ENCODE results near the gene NMRAL1. TPM values are rescaled to one million over a fixed set of nuclear protein-coding genes. Genes with fewer than 3 reads are reported as not detected.

Gene NMRAL1
- total RNA-seq, 1 donor from 2014 or later = 25.1 TPM

DNA sequence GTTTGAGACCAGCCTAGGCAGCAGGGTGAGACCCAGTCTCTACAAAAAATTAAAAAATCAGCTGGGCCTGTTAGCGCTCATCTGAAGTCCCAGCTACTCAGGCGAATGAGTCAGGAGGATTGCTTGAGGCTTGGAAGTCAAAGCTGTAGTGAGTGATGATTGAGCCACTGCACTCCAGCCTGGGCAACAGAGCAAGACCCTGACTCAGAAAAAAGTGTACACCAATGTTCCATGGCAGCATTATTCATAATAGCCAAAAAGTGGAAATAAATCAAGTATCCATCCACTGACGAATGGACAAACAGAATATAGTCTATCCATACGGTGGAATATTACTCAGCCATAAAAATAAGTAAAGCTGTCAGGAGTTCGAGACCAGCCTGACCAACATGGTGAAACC is 2.6 kb downstream of the NMRAL1 start:
- intact Hi-C loops (cut with micrococcal nuclease) = no loop called here

DNA sequence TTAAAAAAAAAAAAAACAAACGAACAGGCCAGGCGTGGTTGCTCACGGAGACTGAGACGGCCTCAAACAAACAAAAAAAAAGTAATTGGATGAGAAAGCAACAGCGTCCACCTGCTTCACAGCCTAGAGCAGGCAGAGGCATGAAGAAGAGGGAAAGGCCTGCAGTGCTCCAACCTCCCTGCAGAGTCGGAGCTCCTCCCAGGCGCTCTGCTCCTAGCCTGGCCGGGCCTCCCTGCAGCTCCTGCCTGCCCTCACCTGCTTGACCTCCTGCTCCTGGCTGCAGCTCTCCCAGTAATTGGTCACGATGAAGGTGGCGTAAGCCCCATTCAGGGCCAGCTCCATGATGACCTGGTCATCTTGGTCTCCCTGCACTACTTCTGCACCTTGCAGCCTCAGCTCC is 5.5 kb downstream of the NMRAL1 start:
- intact Hi-C loops (cut with micrococcal nuclease) = no loop called here

DNA sequence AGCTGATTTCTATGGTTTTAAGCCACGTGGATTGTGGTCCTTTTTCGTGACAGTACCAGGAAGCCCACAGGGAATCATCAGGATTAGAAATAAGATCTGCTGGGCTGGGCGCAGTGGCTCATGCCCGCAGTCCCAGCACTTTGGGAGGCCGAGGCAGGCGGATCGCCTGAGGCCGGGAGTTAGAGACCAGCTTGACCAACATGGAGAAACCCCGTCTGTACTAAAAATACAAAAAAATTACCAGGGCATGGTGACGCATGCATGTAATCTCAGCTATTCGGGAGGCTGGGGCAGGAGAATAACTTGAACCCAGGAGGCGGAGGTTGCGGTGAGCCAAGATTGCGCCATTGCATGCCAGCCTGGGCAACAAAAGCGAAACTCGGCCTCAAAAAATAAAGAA is 6.5 kb downstream of the NMRAL1 start:
- intact Hi-C loops (cut with micrococcal nuclease) = no loop called here

DNA sequence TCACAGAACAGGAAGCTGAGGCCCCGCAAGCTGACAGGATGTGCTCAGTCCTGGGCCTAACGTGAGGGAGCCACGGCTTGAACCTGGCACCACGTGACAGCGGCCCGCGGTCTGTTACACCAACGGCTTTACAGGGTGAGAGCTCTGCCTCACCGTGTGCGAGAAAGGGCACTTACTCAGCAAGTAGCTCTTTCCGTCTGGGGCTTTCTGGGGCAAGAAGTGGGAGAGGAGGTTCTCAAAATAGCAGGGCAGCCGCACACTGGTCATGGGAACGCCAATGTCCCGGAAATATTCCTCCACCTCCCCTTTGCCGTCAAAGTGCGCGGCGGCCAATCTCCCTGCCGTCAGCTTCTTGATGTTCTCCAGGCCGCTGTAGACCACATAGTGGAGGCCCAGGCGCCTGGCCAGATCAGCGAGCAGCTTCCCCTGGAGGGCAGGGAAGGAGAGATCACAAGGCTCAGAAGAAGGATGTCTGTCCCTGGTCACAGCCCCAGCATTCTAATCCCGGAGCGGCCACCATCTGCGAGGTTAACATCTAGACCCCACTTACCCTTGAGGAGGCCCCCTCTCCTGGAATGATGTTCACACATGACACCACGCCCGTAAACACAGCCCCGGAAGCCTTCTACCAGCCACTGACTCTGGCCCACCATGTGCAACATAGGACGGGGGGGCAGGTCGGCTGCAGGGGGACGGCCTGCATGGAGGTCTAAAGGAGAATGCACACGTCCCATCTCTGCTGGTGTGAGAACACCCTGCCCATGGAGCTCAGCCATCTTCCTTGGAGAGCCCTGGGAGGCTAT is 8.2 kb downstream of the NMRAL1 start:
- intact Hi-C loops (cut with micrococcal nuclease) = no loop called here

DNA sequence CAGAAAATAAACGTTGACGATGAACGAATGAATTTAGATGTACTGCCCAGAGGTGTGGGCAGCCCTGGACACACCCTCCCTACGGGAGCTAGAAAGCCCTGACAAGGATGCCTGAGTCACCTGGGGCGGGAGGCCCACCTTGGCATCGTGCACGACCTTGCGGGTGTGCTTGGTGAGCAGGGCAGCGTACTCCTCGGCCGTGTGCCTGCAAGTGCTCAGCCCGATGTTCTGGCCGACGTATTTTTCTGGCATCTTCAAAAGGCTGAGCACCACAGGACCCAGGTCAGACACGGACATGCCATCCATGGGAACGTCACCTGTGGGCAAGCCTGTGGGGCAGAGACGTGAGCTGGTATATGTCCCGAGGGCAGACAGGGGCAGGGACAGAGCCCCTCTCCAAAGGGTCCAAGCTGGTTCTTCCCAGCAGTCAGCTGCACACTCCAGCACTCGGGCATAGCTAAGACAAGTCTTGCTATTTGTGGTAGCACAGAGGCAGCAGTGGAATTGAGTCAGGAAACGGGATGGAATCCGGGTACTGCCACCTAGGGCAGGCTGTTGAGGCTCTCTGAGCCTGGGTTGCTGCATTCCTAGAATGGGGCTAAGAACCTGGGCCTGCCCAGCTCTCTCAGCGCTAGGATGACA is 10.8 kb downstream of the NMRAL1 start:
- intact Hi-C loops (cut with micrococcal nuclease) = no loop called here

DNA sequence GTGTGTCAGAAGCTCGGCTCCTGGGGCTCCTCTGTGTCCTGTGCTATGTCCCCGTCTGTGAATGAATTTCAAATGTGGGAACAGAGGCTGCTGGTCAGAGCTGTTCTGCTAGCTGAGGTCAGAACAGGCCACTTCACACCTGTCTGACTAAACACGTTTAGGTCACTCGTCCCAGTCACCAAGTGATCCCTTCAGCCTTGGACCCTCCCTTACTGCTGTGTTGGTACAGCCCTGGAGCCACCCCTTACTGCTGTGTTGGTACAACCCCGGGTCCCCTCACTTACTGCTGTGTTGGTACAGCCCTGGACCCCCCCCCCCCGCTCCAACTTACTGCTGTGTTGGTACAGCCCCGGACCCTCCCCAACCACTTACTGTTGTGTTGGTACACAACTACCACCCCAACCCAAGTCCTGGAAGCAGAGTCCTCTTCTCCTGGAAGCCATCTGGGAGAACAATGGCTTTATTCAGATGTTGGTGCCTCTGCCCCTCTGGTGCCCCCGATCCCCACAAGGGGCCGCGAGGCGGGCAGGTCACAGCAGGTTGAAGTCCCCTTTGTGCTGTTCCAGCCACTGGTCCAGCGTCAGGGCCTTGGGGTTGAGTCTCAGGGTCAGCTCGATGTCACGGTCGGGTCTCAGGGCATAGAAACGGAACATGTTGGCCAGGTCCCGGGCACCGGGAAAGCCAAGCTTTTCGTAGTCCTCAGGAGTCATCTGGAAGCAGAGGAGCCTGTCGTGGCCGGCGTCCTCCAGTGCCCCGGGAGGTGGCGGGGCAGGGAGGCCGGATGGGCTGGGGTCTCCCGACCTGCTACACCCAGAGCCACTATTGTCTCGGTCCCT is 13.0 kb downstream of the NMRAL1 start:
- intact Hi-C loops (cut with micrococcal nuclease) = no loop called here

DNA sequence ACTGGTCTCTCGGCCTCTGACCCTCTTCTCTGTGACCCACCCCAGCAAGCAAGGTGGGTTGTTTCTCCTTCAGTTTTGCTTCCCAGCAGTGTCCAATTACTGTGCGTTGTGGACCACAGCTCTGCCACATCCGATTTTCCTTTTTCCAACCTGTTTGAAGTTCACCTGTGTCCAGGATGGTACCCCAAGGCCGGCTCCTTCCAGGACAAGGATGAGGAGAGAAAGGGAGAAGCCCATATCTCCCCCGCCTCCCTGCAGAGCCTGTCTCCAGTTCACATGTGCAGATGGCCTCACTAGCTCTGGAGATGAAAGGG is 13.5 kb downstream of the NMRAL1 start:
- intact Hi-C loops (cut with micrococcal nuclease) = no loop called here

DNA sequence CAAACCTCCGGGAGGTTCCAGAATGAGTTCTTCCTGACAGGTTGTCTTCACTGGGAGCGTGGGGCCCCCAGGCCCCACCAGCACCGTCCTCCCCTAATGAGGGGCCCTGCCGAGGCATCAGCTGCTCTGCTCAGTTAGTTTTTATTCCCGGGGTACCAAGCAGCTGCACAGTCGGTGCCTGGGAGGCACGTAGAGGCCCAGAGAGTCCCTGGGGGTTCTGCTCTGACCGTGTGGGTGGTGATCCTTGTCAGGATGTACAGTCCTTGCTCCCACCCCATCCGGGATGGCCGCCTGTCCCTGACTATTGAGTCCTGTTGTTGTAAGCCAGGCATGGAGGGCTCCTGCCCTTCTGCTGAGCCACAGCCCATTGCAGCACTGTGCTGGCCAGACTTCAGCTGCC is 18.5 kb downstream of the NMRAL1 start:
- intact Hi-C loops (cut with micrococcal nuclease) = no loop called here

DNA sequence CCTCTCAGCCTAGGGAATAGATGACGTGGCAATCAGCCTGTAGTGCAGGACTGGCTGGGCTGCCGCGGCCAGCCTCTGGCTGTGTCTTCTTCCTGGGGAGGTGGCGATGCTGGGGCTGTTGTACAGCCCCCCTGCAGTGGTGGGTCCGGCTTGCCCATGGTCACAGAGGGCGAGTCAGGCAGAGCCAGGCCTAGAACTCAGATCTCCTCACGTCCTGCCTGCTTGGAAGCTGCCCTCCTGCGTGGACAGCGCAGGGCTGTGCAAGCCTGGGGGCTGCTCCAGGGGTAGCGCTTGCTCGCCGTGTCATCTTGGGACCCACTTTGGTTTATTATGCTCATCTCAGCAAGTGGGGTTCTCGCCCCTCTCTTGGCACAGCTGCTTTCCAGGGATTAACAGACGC is 19.3 kb downstream of the NMRAL1 start:
- intact Hi-C loops (cut with micrococcal nuclease) = no loop called here

DNA sequence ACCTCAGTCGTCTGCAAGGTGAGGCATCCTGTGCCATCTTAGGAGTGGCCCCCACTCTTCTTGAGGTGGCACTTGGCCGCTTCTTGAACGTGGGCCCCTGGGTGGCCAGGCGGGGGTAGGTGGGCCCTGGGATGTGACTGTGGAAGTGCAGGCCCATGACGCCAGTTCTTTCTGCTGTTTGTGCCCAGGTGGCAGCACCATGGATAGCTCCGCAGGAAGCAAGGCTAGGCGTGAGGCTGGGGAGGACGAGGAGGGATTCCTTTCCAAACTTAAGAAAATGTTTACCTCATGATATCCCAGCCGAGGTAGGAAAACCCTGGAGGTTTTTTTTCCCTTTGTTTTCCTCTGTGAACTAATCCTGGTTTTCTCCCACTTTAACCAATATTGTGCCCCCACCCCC is 19.8 kb downstream of the NMRAL1 start:
- intact Hi-C loops (cut with micrococcal nuclease) = no loop called here

DNA sequence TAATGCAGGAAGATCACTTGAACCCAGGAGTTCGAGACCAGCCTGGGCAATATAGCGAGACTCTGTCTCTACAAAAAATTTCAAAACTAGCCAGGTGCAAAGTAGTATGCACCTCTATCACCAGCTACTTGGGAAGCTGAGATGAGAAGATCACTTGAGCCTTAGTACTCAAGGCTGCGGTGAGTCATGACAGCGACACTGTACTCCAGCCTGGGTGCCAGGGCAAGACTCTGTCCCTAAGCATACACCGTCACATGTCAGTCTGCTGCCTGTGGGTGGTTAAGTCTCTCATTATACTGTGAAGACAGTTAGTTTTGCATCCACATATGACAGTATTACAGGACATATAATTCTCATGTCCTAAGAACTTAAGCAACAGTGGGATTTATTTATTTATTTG is 21.8 kb downstream of the NMRAL1 start:
- intact Hi-C loops (cut with micrococcal nuclease) = no loop called here

DNA sequence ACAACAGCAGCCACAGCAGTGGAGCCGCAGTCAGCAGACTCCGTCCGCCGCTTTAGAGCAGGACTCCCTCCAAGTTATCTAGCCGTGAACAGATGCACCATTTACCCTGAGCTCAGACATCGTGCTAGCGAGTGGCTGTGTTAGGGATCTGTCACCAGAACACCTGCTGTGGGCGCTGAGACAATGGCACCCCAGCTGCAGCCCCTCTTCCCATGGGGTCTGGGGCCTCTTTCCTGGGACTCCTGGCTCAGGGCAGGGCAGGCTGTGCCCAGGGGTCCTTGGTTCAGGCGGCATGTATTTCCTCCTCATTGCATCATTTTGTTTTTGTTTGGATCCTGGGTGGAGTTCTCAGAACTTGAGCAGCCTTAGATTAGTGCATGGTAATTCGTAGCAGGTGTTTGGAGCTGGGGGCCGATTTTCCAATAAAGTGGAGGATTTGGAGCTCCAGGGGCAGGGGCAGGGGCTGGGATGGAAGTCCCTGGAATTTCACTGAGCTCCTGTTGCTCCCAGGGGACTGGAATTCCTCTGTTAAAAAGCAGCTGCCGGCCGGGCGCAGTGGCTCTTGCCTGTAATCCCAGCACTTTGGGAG is 23.4 kb downstream of the NMRAL1 start:
- intact Hi-C loops (cut with micrococcal nuclease) = no loop called here

DNA sequence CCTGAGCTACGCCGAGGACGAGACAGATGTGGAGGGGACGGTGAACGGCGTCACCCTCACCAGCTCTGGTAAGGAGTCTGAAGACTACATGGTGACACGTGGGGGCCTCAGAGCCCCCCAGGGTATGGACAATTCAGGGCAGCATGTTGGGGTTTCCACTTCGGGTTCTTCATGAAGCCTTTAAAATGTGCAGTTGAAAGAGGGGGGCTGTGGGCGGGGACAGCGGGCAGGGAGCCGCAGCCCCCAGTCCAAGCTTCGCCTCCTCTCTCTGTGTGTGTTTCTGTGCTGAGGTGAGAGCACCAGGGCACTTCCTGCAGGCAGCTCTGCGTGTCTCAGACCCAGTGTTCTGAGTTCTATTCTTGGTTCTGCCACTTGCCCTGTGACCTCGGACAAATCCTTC is 24.0 kb downstream of the NMRAL1 start:
- intact Hi-C loops (cut with micrococcal nuclease) = no loop called here

DNA sequence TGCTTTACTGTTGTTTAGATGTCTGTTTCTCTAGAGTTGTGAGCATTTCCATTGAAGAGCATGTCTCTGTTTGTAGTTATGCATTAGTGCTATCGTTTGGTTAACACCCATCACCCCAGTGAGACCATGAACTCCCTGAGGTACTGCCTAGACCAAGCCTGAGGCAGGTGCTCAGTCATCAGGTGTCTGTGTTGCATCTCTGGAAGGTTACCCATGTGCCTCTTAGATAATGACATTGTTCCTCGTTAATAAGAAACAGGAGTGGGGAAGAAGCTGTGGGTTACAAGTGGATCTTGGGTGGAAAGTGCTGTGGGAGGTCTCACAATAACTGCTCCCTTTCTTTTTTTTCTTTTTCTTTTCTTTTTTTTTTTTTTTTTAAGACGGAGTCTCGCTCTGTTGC is 30.4 kb downstream of the NMRAL1 start:
- intact Hi-C loops (cut with micrococcal nuclease) = no loop called here

DNA sequence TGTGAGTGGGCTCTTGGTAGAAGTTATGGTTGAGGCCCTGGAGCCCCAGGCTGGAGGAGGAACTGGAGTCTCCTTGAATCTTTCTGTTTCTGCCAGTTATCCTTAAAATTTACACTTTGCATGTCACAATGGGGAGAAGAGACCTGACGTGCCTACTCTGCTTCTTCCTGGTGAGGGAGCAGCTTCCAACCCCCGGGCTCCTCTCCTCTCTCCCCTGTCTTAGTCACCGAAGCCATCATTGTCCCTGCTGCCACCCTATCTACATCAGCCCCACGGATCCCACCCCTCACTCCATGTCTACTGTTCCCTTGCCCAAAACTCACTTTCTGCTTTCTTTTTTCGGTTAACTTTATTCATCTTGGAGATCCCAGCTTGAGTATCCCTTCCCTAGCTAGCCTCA is 31.2 kb downstream of the NMRAL1 start:
- intact Hi-C loops (cut with micrococcal nuclease) = no loop called here

DNA sequence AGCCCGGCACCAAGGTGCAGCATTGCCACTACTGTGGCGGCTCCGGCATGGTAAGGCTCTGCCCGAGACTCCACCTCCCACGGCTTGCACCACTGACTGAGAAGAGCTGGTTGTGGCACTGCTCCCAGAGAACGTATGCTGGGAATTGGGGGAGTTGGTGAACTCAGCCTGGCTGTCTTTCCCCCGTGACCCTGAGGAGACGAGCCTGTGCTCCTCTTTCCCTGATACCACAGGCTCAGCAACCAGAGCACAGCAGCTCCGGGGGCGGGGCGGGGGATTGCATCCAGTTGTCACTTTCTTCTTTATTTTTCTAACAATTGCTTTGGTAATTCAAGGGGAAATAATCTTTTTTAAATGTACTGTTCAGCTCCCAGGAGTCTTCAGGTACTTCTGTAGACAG is 32.1 kb downstream of the NMRAL1 start:
- intact Hi-C loops (cut with micrococcal nuclease) = no loop called here

DNA sequence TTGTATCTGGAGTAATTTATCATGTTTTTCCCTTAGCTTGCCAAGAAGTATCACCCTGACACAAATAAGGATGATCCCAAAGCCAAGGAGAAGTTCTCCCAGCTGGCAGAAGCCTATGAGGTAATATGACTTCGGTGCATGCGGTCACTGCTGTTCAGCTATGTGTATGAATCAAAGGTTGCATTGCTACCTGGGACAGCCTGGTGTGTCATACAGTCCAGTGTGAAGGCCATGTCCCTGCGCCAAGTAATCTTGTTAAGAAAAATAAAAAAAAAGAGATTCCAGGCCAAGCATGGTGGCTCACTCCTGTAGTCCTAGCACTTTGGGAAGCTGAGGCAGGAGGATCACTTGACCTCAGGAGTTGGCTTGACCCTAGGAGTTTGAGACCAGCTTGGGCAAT is 37.1 kb downstream of the NMRAL1 start:
- intact Hi-C loops (cut with micrococcal nuclease) = no loop called here

DNA sequence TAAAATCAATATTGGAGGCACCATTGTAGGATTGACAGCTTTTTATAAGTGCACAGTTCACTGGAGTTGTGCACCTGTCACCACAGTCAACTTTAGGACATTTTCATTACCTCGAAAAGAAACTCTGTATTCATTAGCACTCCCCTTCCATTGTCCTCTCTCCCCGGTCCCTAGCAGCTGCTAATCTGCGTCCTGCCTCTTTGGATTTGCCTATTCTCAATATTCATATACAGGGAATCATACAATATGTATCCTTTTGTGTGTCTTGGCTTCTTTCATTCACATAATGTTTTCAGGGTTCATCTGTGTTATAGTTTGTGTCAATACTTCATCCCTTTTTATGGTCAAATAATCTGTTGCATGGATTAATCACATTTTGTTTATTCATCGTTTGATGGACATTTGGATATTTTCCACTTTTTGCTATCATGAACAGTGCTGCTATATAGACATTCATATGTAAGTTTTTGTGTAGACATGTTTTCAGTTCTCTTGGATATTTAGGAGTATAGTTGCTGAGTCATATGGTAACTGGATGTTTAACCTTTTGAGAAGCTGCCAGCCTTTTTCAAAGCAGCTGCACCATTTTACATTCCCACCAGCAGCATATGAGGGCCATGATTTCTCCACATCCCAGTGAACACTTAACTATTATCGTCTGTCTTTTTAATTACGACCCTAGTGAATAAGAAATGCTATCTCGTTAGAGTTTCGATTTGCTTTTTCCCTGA is 38.9 kb downstream of the NMRAL1 start:
- intact Hi-C loops (cut with micrococcal nuclease) = no loop called here

DNA sequence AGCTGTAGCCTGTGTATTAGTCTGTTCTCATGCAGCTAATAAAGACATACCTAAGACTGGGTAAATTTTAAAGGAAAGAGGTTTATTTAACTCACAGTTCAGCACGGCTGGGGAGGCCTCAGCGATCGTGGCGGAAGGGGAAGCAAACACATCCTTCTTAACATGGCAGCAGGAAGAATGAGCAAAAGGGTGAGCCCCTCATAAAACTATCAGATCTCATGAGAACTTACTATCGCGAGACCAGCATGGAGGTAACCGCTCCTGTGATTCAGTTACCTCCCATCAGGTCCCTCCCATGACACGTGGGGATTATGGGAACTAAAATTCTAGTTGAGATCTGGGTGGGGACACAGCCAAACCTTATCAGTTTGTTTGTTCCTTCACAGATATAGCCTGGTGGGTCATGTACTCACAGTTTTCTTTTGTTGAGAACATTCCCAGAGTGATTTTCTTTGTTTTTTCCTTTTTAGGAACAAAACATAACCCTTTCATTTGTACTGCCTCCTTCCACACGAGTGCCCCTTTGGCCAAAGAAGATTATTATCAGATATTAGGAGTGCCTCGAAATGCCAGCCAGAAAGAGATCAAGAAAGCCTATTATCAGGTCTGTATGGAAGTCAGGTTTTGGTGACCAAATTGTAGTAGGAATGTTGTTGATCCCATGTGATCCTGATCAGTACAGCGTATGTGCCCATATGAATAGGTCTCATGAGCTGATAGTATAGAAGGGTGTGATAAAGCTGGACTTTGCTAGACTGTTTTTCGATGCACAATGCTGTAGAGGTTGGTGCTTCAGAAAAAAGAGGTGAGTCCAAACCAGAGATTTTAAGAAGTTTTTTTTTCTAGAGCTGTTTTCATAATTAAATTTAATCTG is 40.3 kb downstream of the NMRAL1 start:
- intact Hi-C loops (cut with micrococcal nuclease) = no loop called here

DNA sequence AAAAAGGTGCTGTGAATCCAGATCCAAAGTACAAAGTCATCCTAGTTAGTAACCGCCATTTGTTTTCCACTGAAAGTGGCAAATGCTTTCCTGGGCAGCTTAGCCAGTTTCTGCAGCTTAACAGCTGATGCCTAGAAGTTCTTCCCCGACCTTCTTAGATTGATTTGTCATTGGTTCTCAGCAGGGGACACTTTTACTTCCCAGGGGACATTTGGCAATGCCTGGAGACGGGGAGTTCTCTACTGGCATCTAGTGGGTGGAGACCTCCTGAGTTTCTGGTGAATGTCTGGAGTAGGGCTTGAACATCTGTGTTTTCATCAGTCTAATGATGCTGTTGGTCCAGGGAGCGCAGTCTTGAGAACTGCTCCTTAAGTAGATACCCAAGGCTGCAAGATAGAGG is 41.2 kb downstream of the NMRAL1 start:
- intact Hi-C loops (cut with micrococcal nuclease) = no loop called here
